Stimulated activated naive CD4-positive, alpha-beta T cell treated with Interleukin-2 at 50 U/mL for 16 hours (primary cell): ENCODE results near the gene TJP1.
"Not testable (repeated sequence)": the region's sequence is repeated elsewhere in the genome, so short reads cannot be mapped to it uniquely, and the experiment has no call there.

ENCODE experiments used
- DNase-seq: peaks from one replicate; lab custom pipeline; 2025; lab: John Stamatoyannopoulos, UW

Gene TJP1

GRCh38 chr15:29664406-29664805 is 157.9 kb downstream of the TJP1 start:
- no peak for DNase-seq

GRCh38 chr15:29657476-29657817 is 164.8 kb downstream of the TJP1 start:
- DNase-seq: not testable (repeated sequence)

GRCh38 chr15:29656636-29657475 is 165.4 kb downstream of the TJP1 start:
- no peak for DNase-seq

- no peak for DNase-seq
Measured at GRCh38 chr15:29652595-29652994, 169.7 kb downstream of the TJP1 start.

- DNase-seq: no peak
Measured at GRCh38 chr15:29651476-29652233, 170.6 kb downstream of the TJP1 start.
